SK-N-SH (cell line): ENCODE data around the gene DLL4. TPM values are rescaled to one million over a fixed set of nuclear protein-coding genes. Genes with fewer than 3 reads are reported as not detected.

ENCODE experiments used
- CTCF ChIA-PET: fragments of 300-600, 350-600 bp; formaldehyde crosslinking; extraction: SDS; loops from one replicate; lab custom pipeline; 2021; lab: Yijun Ruan, JAX
- POLR2A ChIA-PET: fragments of 350-600 bp; sonication (Branson Sonifier 250); formaldehyde crosslinking; extraction: SDS; loops from one replicate; lab custom pipeline; 2020; ENCODE audit warnings: antibody characterized with exemption, inconsistent platforms; lab: Yijun Ruan, JAX
- DNase-seq: peaks from one replicate; pipeline ENCODE4 v3.0.0; 2012
- H2AFZ ChIP-seq: fragments of 200-600 bp; sonication (generic); 2 replicates; pipeline ENCODE4 v1.8.1; 2016; ENCODE audit warnings: antibody characterized with exemption, mild to moderate bottlenecking, low read depth
- H3F3A ChIP-seq: fragments of 200-600 bp; sonication (generic); replicated peaks from 2 replicates; pipeline ENCODE3; 2016; ENCODE audit warnings: antibody characterized with exemption, mild to moderate bottlenecking; ENCODE audit not compliant: insufficient read depth
- H3K27ac ChIP-seq, 2 experiments: fragments of 200-500 bp in 1 of 2; fragments of 200-600 bp in 1 of 2; sonication (Bioruptor generic) in 1 of 2; sonication (generic), shearing (Covaris generic) in 1 of 2; 2 replicates each; pipeline versions ENCODE4 v1.5.1 to v1.6.1; 2014 to 2016; ENCODE audit warnings: low read depth in 2 of 2, inconsistent platforms in 1 of 2, low read length in 1 of 2, mild to moderate bottlenecking in 1 of 2, mixed read lengths in 1 of 2
- H3K27me3 ChIP-seq: fragments of 200-600 bp; sonication (generic), shearing (Covaris generic); 2 replicates; pipeline ENCODE4 v1.6.1; 2016; ENCODE audit warnings: mixed run types; ENCODE audit not compliant: insufficient read depth
- H3K36me3 ChIP-seq, 2 experiments: fragments of 200-500 bp in 1 of 2; fragments of 200-600 bp in 1 of 2; sonication (Bioruptor generic) in 1 of 2; sonication (generic) in 1 of 2; replicated peaks in 1 of 2; 2 replicates each; pipeline versions ENCODE3 to v1.5.1; 2014 to 2016; ENCODE audit warnings: low read length in 1 of 2, mild to moderate bottlenecking in 1 of 2; ENCODE audit not compliant: insufficient read depth in 2 of 2, control insufficient read depth in 1 of 2
- H3K4me1 ChIP-seq, 2 experiments: fragments of 200-500 bp in 1 of 2; fragments of 200-600 bp in 1 of 2; sonication (Bioruptor generic) in 1 of 2; sonication (generic), shearing (Covaris generic) in 1 of 2; 2 replicates each; pipeline versions ENCODE4 v1.5.1 to v1.6.1; 2014 to 2016; ENCODE audit warnings: low read depth in 1 of 2, low read length in 1 of 2, mixed run types in 1 of 2; ENCODE audit not compliant: insufficient read depth in 2 of 2, control insufficient read depth in 1 of 2
- H3K4me2 ChIP-seq: fragments of 200-600 bp; sonication (generic), shearing (Covaris generic); 2 replicates; pipeline ENCODE4 v1.6.1; 2017; ENCODE audit warnings: mixed run types
- H3K4me3 ChIP-seq, 2 experiments: fragments of 200-500 bp in 1 of 2; fragments of 200-600 bp in 1 of 2; sonication (Bioruptor generic) in 1 of 2; sonication (generic), shearing (Covaris generic) in 1 of 2; 2 replicates each; pipeline versions ENCODE4 v1.5.1 to v1.8.1; 2014 to 2016; ENCODE audit warnings: low read depth in 2 of 2, inconsistent platforms in 1 of 2, low read length in 1 of 2, mild to moderate bottlenecking in 1 of 2, mixed read lengths in 1 of 2, moderate library complexity in 1 of 2
- H3K79me2 ChIP-seq: fragments of 200-600 bp; sonication (generic); 2 replicates; pipeline ENCODE4 v1.8.1; 2017; ENCODE audit warnings: mild to moderate bottlenecking; ENCODE audit not compliant: insufficient read depth
- H3K9ac ChIP-seq: fragments of 200-600 bp; sonication (generic); 2 replicates; pipeline ENCODE4 v1.6.1; 2017; ENCODE audit warnings: mixed run types
- H3K9me2 ChIP-seq: fragments of 200-600 bp; sonication (generic); 2 replicates; pipeline ENCODE4 v1.6.1; 2017; ENCODE audit warnings: mixed run types
- H3K9me3 ChIP-seq: fragments of 200-600 bp; sonication (generic); 2 replicates; pipeline ENCODE4 v1.6.1; 2017; ENCODE audit warnings: mixed run types, mild to moderate bottlenecking, moderate library complexity
- H4K20me1 ChIP-seq: fragments of 200-600 bp; sonication (generic); 2 replicates; pipeline ENCODE4 v1.6.1; 2017; ENCODE audit warnings: mild to moderate bottlenecking, mixed run types; ENCODE audit not compliant: insufficient read depth
- CHD2 ChIP-seq: fragments of 150-350 bp; IDR thresholded peaks from 2 replicates; pipeline ENCODE4 v1.6.1; 2018; ENCODE audit warnings: low read length; ENCODE audit not compliant: partially characterized antibody
- EP300 ChIP-seq, 2 experiments: IDR thresholded peaks; 2 replicates each; pipeline versions ENCODE4 v1.4.0 to v1.6.1; 2012; ENCODE audit warnings: borderline replicate concordance in 1 of 2, low read depth in 1 of 2, low read length in 1 of 2
- FOXJ3 ChIP-seq: sonication (generic); formaldehyde crosslinking; IDR thresholded peaks from 2 replicates; pipeline ENCODE4 v1.5.1; 2020; ENCODE audit warnings: mild to moderate bottlenecking, missing genetic modification reagents
- FOXM1 ChIP-seq: IDR thresholded peaks from 2 replicates; pipeline ENCODE4 v1.4.0; 2012; ENCODE audit warnings: low read depth, mild to moderate bottlenecking
- GABPA ChIP-seq: IDR thresholded peaks from 2 replicates; pipeline ENCODE4 v1.4.0; 2012; ENCODE audit warnings: low read depth, mild to moderate bottlenecking
- GATA2 ChIP-seq: sonication (generic); formaldehyde crosslinking; IDR thresholded peaks from 2 replicates; pipeline ENCODE4 v1.5.0; 2020; ENCODE audit warnings: mild to moderate bottlenecking, missing genetic modification reagents
- JUND ChIP-seq: IDR thresholded peaks from 2 replicates; pipeline ENCODE4 v1.4.0; 2012
- MEF2A ChIP-seq: IDR thresholded peaks from 2 replicates; pipeline ENCODE4 v1.4.0; 2012; ENCODE audit warnings: low read depth, borderline replicate concordance
- POLR2AphosphoS5 ChIP-seq: IDR thresholded peaks from 2 replicates; pipeline ENCODE4 v1.6.1; 2012; ENCODE audit warnings: low read depth, low read length
- RAD21 ChIP-seq: IDR thresholded peaks from 2 replicates; pipeline ENCODE4 v1.6.1; 2012; ENCODE audit warnings: mild to moderate bottlenecking, low read length
- RXRA ChIP-seq: IDR thresholded peaks from 2 replicates; pipeline ENCODE4 v1.4.0; 2012; ENCODE audit warnings: low read depth, mild to moderate bottlenecking, borderline replicate concordance
- SIN3A ChIP-seq: IDR thresholded peaks from 2 replicates; pipeline ENCODE4 v1.6.1; 2012; ENCODE audit warnings: low read depth, mild to moderate bottlenecking, low read length, moderate library complexity, borderline replicate concordance
- TCF12 ChIP-seq: IDR thresholded peaks from 2 replicates; pipeline ENCODE4 v1.4.0; 2012
- YY1 ChIP-seq: IDR thresholded peaks from 2 replicates; pipeline ENCODE4 v1.4.0; 2012; ENCODE audit warnings: low read depth, mild to moderate bottlenecking
- polyA plus RNA-seq, 3 experiments: library from polyadenylated mRNA; depleted of rRNA; stranded (reverse); fragments of >200 nt; gene quantifications; 2 replicates each; pipeline ENCODE4 v1.2.3, GENCODE V29; 2012
- TF ChIP-seq, protein P1 (sequence below): fragments of 200-600 bp; sonication (generic); IDR thresholded peaks from 2 replicates; pipeline ENCODE4 v1.6.1; 2017; ENCODE audit warnings: antibody characterized with exemption, mild to moderate bottlenecking, moderate library complexity
- TF ChIP-seq, protein P2 (sequence below): IDR thresholded peaks from 2 replicates; pipeline ENCODE4 v1.4.0; 2012; ENCODE audit warnings: low read depth, borderline replicate concordance
- TF ChIP-seq, protein P3 (sequence below): IDR thresholded peaks from 2 replicates; pipeline ENCODE4 v1.4.0; 2012; ENCODE audit warnings: low read depth, borderline replicate concordance
- TF ChIP-seq, protein P4 (sequence below): IDR thresholded peaks from 2 replicates; pipeline ENCODE4 v1.4.0; 2012; ENCODE audit warnings: low read depth
- TF ChIP-seq, protein P5 (sequence below): IDR thresholded peaks from 2 replicates; pipeline ENCODE4; 2012
- TF ChIP-seq, protein P6 (sequence below): fragments of 150-350 bp; IDR thresholded peaks from 2 replicates; pipeline ENCODE4 v1.6.1; 2017; ENCODE audit warnings: antibody characterized with exemption, low read length, low read depth, borderline replicate concordance

Gene DLL4
- polyA plus RNA-seq, 1 of the 3 experiments (the other 2 are of a cell fraction), result 0.03 TPM

DNA sequence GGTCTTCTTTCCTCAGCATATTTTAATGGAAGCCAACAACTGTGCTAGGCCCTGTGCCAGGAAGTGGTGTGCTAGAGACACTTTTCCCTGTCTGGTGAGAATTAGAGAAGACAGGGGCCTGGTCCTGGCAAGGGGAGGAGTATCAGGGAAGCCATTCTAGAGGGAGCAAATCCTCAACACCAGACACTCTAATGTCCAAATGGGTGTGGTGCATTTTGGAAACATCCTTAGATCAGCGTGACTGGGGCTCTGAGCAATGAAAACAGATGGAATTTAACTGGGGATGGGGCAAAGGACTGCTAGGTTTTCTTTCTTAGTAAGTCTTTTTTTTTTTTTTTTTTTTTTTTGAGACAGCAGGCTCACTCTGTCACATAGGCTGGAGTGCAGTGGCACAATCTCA lies 42.6 kb upstream of the DLL4 start (continued):
- TF ChIP-seq MEF2A, result no peak
- no peak for TF ChIP-seq TCF12

DNA sequence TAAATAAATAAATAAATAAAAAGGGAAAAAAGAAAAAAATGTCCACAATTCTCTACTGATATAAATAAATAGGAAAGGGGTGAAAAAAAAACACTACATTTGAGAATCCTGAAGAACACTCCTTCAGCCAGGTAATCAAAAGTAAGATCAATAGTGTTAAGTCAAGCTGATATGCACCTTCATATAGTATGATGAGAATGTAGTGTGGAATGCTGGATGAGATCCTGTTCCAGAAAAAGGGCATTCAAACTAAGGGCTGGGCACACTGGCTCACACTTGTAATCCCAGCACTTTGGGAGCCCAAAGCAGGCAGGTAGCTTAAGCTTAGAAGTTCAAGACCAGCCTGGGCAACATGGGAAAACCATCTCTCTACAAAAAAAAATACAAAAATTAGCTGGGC lies 40.0 kb upstream of the DLL4 start:
- no peak for DNase-seq
- ChIA-PET CTCF (interaction anchor here (0.7 to 1.7 kb wide), 3 partner anchors 15 to 46 kb away, joined by 3 to 5 read pairs (median 3); no protein-coding TSS in a partner anchor), POLR2A (interaction anchor here (0.8 kb wide), 1 partner anchor 33 kb away, joined by 3 read pairs; no protein-coding TSS in a partner anchor)
- H3F3A ChIP-seq, result peaks cover 4% of the 10 kb centered on the region
- no peak overlapping the region for H3K27ac ChIP-seq
- no peak overlapping the region for H3K4me2 ChIP-seq
- H4K20me1 ChIP-seq, result no peaks in the 10 kb centered on the region
- H3K9ac ChIP-seq, result no peak overlapping the region
- H3K4me1 ChIP-seq, result peaks cover 0 to 5% of the 10 kb centered on the region in 2 experiments; a peak in 1 of 4 replicates
- no peaks in the 10 kb centered on the region for H3K27me3 ChIP-seq
- TF ChIP-seq, protein P1, sequence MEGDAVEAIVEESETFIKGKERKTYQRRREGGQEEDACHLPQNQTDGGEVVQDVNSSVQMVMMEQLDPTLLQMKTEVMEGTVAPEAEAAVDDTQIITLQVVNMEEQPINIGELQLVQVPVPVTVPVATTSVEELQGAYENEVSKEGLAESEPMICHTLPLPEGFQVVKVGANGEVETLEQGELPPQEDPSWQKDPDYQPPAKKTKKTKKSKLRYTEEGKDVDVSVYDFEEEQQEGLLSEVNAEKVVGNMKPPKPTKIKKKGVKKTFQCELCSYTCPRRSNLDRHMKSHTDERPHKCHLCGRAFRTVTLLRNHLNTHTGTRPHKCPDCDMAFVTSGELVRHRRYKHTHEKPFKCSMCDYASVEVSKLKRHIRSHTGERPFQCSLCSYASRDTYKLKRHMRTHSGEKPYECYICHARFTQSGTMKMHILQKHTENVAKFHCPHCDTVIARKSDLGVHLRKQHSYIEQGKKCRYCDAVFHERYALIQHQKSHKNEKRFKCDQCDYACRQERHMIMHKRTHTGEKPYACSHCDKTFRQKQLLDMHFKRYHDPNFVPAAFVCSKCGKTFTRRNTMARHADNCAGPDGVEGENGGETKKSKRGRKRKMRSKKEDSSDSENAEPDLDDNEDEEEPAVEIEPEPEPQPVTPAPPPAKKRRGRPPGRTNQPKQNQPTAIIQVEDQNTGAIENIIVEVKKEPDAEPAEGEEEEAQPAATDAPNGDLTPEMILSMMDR, result no peak
- no peak for TF ChIP-seq FOXM1
- no peak for TF ChIP-seq RAD21
- TF ChIP-seq, protein P2, sequence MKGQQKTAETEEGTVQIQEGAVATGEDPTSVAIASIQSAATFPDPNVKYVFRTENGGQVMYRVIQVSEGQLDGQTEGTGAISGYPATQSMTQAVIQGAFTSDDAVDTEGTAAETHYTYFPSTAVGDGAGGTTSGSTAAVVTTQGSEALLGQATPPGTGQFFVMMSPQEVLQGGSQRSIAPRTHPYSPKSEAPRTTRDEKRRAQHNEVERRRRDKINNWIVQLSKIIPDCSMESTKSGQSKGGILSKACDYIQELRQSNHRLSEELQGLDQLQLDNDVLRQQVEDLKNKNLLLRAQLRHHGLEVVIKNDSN, result no peak
- no peak for TF ChIP-seq POLR2AphosphoS5
- no peak for TF ChIP-seq SIN3A
- TF ChIP-seq GABPA, result no peak
- TF ChIP-seq, protein P3, sequence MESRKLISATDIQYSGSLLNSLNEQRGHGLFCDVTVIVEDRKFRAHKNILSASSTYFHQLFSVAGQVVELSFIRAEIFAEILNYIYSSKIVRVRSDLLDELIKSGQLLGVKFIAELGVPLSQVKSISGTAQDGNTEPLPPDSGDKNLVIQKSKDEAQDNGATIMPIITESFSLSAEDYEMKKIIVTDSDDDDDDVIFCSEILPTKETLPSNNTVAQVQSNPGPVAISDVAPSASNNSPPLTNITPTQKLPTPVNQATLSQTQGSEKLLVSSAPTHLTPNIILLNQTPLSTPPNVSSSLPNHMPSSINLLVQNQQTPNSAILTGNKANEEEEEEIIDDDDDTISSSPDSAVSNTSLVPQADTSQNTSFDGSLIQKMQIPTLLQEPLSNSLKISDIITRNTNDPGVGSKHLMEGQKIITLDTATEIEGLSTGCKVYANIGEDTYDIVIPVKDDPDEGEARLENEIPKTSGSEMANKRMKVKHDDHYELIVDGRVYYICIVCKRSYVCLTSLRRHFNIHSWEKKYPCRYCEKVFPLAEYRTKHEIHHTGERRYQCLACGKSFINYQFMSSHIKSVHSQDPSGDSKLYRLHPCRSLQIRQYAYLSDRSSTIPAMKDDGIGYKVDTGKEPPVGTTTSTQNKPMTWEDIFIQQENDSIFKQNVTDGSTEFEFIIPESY, result no peak
- no peak for TF ChIP-seq RXRA
- TF ChIP-seq EP300 (IDR thresholded peaks at IDR 0.05; ENCODE audit: borderline replicate concordance in 1 of 2, low read depth in 1 of 2, low read length in 1 of 2), result no peak
- TF ChIP-seq TCF12, result no peak
- no peak for TF ChIP-seq JUND
- TF ChIP-seq, protein P4, sequence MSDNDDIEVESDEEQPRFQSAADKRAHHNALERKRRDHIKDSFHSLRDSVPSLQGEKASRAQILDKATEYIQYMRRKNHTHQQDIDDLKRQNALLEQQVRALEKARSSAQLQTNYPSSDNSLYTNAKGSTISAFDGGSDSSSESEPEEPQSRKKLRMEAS, result no peak
- no peak for TF ChIP-seq FOXJ3
- TF ChIP-seq, protein P5, sequence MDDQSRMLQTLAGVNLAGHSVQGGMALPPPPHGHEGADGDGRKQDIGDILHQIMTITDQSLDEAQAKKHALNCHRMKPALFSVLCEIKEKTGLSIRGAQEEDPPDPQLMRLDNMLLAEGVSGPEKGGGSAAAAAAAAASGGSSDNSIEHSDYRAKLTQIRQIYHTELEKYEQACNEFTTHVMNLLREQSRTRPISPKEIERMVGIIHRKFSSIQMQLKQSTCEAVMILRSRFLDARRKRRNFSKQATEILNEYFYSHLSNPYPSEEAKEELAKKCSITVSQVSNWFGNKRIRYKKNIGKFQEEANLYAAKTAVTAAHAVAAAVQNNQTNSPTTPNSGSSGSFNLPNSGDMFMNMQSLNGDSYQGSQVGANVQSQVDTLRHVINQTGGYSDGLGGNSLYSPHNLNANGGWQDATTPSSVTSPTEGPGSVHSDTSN, result no peak
- TF ChIP-seq, protein P6, sequence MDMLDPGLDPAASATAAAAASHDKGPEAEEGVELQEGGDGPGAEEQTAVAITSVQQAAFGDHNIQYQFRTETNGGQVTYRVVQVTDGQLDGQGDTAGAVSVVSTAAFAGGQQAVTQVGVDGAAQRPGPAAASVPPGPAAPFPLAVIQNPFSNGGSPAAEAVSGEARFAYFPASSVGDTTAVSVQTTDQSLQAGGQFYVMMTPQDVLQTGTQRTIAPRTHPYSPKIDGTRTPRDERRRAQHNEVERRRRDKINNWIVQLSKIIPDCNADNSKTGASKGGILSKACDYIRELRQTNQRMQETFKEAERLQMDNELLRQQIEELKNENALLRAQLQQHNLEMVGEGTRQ, result no peak
- no peak for TF ChIP-seq CHD2
- no peak for TF ChIP-seq YY1
- no peak for TF ChIP-seq GATA2 (CRISPR knock-in tag)
- H3K79me2 ChIP-seq, result no peaks in the 10 kb centered on the region
- no peak overlapping the region for H2AFZ ChIP-seq
- no peaks in the 10 kb centered on the region for H3K9me2 ChIP-seq
- no peaks in the 10 kb centered on the region for H3K36me3 ChIP-seq
- H3K4me3 ChIP-seq, result no peak overlapping the region
- H3K9me3 ChIP-seq, result no peaks in the 10 kb centered on the region
